Right lung (tissue), 5 donors: Measurements from ENCODE around the gene ZRANB1. TPM values are rescaled to one million over a fixed set of nuclear protein-coding genes. Genes with fewer than 3 reads are reported as not detected.

Source experiments
- DNase-seq, 2 donors: peaks; one replicate each; pipeline ENCODE4 v3.0.0-alpha.2; 2013
- polyA plus RNA-seq, 5 donors: library from polyadenylated mRNA; unstranded; fragments of 120-200 nt; gene quantifications; one replicate each; pipeline versions ENCODE4 v1.2.1 to v1.2.3, GENCODE V29; 2013; ENCODE audit warnings: inconsistent platforms in 1 of 5, low replicate concordance in 1 of 5; ENCODE audit not compliant: insufficient read length in 5 of 5, insufficient read depth in 1 of 5

Gene ZRANB1
- polyA plus RNA-seq, 5 donors: 23.1 to 31.2 (median 28.3) TPM

DNA sequence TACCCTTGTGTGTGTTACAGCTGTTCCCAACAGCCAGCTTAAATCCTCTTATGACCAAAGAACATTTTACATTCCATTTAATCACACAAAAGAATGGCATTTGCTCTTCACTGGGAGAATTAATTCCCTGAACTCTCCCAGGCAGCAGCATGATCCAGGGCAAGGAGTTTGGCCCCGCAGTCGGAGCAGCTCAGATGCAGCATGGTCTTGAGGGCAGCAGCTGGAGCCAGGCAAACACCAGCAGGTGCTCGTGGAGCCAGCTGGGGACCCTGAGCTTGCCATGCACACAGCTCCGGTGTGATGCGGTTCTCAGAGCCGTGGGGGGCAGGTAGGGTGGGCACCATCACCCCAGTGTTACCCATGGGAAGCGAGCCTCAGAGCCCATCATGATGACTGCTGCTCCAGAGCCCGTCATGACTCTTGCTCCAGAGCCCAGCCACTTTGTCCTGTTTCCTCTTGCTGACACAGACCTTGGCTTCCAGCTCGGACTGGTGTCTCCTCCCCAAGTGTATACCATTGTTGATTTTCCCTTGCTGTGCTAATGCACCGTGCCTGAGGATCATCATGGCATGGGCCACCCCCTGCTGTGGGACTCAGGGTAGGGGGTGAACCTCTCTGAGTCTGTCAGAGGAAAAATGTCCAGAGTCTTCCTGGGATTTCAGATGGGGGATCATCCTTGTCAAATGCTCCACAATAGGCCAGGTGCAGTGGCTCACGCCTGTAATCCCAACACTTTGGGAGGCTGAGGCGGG, 75.8 kb downstream of the ZRANB1 start:
- DNase-seq: no peak

DNA sequence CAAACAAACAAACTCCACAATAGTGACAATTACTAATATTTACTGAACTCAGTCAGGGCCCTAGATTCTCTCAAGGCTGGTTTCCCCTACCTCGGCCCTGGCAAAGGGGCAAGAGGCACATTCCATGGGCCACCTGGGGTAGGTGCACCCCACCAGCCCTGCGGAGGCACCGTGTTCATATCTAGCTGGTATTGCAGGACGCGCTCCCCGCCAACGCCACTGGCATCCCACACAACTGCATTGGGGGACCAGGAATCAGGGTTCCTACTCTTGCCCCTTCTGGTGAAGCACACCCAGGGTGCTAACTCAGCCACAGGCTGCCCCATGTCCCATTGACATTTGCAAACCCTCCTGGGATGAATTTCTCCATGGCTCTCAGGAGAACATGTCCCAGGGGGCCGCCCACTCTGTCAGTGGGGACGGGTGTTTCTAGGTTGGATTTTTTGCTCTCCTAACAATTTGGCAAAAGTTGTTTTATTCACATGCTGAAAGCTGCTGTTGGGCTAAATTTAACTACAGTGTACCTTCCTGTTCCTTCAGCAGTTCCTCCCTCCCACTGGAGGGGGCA, 76.7 kb downstream of the ZRANB1 start:
- DNase-seq: no peak

DNA sequence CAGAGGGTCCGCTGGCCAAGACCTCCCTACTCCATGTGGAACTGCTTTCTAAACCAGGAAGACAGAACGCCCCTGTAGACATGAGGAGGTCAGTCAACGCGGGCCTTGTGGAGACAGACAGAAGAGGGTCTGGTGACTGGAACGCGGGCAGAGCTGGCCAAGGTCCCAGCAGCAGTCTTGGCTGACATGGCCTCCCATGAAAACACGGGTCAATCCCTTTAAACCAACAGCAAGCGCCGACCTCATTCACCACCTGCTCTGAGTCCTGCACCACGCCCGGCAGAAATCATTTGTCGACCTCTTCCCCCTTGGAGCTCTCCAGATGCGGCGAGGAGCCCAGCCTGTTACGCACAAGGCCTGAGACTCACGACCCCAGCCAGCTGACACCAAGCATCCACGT, 78.5 kb downstream of the ZRANB1 start:
- no peak for DNase-seq

DNA sequence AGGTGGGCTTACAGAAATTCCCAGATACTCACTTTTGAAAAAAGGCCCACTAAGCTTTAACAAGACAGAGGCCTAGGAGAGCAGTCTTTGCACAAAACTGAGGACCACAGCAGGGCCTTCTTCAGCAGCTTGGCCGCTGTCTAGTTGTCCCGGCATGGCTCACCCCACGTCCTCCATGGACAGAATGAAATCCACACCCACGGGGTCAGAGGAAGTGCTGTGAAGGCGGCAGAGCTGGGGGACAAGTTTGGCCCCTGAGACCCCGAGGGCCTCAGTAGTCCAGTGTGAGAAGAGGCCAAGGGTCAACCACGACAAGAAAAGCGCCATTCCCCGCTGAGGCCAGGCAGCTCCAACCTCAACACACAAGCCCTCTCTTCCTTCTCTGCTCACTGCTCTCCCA, 78.9 kb downstream of the ZRANB1 start:
- DNase-seq: no peak

DNA sequence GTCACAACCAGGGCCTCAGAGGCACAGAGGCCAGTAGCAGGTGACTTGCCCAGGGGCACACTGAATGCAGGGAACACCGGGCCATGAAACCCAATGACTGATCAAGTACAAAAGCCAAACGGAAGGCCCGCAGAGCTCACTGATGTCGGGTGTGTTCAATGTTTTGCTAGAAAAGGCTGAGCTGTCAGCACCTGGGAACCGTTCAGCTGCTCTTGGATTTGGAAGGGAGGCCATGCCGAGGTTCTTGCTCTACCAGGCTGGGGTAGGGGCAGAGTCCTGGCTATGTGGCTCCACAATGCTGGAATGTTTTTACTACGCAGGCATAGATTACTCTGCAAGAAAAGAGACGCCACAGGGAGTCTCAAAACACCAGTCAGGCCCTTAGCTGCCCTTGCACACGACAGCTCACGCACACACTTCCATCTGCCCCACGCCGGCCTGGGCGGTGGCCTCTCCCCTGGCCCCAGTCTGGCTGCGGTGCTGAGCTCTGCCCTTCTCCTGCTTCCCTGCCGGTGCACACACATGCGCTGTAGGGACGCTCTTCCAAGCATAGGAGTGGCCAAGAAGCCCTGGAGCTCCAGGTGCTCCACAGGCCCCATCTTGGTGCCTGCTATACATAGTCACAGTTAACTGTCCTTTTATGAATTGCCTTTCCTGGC, 79.9 kb downstream of the ZRANB1 start:
- DNase-seq: no peak

DNA sequence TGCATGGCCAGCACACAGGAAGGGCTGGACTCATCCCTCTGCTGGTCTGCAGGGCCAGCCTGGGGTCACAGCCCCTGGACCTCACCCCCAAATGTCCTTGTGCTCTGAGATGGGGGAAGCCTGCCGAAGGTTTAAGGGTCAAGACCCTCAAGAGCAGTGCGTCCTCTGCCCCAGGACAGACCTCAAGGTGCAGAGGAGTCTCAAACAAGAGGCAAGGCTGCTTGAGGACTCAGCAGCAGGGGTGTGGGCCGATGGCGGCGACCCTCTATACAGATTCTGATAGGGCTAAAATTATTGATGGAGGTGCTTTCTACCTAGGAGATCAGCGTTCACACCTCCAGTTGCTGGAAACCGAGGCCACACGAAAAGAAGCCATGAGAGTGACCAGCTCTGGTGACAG, 80.7 kb downstream of the ZRANB1 start:
- no peak for DNase-seq

DNA sequence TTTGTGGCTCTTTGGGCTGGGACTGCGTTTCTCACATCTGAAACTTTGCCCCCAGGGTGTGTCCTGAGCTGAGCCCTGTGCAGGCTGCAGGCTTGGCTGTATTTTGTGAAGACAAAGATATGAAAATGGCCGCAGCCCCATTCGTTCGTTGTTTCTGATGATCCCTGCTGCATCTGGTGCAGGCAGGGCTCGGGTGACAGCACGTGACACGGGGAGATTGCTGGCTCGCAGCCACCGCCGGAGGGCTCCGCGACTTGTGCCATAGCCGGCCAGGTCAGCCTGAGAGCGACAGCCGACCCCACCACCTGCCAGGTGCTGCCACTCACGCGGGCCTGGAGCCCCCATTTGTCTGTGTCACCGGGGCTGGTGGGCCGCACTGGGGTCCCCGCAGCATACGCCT, 81.3 kb downstream of the ZRANB1 start:
- no peak for DNase-seq

DNA sequence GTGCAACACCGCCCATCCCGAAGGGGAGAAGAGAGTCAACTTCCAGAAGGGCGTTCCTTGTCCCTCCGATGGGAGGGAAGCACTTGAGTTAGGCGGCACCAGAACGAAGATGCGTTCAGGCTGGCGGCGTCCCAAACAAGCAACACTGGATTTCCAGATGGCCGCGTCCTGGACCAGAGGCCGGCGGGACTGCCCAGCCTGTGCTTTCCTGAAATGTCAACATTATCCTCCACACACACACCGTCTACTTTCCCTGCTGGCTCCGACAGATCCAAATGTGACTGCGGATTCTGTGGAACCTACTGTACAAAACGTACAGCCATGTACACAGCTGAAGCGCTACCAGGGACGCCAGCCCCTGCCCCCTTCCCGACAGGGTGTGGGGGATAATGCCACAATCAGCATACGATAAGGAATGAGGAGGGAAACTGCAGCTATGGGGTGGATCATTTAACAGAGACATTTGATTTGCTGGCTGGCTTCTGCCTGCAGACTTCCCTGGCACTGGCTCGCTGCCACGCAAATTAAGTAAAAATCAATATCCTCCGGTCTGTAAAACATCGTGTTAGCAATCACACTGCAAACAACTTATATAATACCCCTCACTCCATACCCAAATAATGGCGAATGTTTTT, 82.1 kb downstream of the ZRANB1 start:
- no peak for DNase-seq

DNA sequence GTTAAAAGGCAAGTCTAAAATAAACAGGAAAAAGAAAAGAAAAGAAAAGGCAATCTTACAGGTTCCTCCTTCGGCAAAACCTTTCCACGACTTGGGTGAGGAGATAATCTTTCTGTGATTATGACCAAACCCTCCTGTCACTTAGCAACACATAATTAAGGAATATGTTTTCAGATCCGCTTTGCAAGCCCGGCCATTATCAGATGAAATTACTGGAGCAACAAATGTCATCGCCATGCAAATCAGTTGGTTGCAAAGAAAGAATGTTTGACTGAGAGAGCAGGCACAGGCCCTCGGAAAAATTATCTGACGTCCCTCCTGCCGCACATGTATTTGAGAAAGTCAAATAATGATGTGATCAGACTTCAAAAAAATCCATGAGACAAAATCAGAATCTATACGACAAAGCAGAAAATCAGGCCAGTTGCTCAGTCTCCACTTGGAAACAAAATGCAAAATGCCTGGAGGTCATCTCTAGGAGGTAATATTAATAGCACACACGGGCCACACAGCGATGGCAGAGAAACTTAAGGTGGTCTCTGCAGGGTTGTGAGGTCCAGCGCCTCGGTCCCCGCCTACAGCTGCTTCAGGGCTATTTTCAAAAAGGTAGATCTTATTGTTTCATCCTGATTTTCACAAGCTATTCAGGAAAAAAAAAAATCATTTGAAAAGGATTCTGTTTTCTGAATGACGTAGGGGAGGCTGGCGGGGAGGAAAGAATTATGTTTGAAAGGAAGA, 82.7 kb downstream of the ZRANB1 start:
- no peak for DNase-seq

DNA sequence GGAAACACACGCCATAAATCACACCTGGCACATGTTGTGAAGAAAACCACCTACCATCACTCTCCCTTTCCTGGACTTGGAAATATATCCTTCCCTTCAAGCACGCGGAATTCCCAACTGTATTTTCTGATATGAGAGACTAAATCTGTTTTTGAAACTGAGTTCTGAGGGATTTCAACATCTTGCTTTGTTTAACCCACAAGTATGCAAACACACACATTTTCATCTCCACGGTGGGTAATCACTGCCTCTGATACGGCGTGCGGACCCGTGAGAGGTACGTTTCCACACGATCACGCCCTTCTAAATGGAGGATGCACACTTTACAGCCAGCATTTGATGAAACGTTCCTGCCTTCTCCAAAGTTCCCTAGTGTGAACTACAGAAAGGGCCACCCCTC, 83.4 kb downstream of the ZRANB1 start:
- DNase-seq: no peak

DNA sequence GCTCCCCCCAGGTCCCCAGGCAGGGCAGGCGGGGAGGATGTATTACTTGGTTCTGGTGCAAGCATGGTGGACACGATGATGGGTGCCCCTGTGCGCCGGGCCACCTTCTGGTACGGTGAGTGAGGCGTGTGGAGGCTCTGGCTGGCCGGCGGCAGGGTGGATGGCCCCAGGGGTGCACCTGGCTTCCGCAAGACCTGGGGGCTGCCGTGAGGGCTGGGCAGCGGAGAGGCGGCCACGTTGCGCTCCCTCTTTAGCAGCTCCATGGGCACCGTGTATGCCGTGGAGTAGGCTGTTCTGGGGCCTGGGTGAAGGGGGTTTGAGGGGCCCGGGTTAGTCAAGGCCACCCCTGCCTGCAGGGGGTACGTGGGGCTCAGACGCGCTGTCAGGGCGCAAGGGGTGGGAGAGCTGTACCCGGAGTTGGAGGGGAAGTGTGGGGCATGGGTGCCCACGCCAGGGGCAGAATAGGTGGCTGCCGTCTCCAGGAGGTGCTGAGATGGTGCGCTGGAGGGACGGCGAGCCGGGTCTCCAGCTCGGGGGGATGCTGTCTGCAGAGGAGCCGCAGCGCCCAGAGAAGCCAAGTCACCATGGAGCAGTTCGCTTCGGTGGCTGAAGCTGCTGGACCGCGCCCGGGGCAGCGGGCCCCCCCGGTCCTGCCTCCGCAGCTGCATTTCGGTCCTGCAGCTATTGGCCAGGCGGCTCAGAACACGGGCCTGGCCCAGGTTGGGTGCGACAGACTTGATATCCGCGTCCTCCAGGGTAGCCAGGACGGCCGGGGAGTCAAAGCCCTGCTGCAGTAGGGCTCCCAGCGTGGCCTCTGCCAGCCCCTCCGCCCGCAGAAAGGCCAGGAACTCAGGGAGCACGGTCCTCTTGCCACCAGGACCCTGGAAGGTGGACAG, 84.4 kb downstream of the ZRANB1 start:
- DNase-seq: no peak

DNA sequence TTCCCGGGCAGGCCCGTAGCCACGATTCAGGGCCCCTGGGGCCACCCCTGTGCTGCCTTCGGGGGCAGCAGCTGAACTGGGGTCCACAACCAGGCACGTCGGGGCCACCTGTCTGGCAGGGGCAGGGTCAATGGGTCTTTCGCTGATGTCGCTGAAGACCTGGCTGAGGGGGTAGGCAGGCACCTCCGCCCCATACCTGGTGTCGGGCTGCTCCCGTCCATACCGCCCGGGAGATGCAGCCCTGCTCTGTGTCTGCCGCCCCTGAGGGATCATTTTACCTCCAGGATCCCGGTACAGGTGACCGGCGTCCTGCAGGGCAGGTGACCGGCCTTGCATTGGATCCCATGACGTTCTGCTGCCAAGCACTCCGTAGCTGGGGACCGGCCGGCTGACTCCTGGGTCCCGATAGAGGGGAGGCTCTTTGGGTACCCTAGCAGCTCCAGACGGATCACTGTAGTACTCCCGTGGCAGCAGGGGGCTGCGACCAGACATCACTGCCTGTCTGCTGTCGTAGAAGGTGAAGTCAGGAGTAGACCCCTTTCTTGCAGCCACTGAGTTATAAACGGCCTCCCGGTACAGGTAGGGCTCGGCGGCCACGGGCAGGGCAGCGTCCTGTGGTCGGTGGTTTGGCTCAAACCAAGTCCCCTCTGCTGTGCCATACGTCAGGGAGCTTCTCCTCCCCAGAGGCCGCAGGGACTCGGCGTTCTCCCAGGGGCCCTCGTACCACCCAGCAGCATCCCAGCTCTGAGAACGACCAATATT, 85.2 kb downstream of the ZRANB1 start:
- no peak for DNase-seq

DNA sequence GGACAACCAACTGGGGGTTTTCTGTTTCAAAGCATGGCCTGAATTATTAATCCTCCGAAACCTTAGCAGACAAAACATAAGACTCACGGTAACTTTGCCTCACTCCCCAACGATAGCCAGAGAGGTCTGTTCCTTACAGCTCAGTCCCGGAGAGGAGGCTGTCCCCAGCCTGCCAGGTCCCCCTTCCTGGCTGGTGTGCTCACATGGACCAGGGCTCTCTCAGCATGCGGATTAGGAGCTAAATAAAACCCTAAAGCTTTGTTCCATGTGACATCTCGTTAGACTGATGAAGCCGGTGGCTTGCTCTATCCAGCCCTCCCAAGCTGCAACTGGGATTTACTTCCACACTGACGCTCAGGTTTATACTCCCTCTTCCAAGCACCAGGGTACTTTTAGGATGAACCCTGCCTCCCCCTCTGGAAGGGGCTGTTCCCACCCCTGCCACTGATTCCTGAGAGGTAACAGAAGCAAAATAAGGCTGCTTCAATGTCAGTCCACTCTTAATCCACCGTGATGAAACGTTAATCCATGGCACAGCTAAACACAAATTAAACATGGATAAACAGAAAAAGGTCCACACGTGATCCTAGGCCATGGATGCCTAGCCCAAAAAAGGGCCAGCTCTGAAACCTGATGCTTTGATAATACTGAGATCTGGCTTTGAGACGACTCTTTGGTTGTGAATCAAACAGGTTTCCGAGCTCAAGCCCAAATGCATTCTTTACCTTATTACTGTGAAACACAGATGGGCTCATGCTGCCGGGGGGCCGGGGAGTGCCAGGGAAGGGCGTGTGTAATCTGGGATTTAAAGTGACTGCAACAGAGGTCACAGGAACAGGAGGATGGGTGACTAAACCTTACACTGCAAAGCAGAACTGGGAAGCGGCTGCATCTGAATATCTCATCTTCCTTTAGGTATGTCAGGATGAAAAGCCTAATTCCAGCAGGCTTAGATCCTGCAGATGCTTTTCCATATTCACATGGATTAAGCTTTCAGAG, 86.2 kb downstream of the ZRANB1 start:
- no peak for DNase-seq

DNA sequence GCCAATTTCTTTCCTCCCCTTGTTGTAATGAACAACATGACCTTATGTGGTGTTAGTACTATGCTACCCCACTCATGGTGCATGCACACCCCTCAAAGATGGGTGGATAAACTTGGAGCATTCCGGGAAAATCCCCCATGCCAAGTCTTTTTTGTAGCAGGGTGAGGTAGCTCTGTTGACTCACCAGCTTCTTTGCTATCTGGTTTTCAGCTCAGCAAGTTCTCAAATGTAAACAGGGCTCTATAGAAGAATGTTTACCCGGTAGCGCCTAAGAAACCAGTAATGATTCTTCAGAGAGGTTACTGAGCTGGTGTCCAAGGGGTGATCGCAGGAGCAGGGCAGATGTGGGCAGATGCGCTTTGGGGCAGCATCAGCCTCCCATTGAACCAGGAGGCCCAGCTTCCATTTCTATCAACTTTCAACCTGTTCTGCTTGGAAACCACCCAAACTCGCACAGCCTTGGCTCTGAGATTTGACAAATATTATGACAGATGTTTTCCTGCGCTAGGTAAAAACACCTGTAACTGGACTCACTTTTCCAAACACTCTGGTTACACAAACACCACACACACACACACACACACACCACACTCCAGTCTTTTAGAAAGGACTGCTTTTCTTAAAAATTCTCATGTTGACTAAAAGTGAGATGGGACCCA, 87.8 kb downstream of the ZRANB1 start:
- DNase-seq: no peak

DNA sequence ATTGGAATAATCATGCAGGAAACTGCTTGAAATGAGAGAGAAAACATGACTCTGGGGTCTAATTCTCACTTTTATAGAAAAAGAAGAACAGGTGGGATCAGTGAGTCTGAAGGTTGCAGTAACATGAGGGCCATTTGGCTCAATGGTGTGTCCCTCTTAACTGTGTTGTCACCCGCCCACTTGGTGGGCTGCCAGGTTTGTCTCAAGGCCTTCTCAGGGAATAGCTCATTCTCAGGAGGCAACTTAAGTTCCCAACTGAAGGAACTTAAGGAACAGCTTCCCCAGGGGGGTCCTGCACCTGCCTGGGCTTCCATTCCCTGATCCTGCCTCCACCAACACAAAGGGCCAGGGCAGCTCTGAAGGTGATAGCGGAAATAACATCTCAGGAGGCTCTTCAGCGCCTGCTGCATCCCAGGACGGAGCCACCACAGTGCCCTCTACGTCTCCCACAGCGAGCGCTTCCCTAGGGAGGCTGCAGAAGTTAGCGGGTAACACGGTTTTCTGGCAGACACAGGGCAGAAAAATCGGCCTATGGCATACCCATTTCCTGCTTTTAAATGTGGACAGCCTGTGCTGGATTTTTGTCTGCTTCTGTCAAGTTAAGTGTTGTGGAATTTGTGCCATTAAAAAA, 88.8 kb downstream of the ZRANB1 start:
- no peak for DNase-seq

DNA sequence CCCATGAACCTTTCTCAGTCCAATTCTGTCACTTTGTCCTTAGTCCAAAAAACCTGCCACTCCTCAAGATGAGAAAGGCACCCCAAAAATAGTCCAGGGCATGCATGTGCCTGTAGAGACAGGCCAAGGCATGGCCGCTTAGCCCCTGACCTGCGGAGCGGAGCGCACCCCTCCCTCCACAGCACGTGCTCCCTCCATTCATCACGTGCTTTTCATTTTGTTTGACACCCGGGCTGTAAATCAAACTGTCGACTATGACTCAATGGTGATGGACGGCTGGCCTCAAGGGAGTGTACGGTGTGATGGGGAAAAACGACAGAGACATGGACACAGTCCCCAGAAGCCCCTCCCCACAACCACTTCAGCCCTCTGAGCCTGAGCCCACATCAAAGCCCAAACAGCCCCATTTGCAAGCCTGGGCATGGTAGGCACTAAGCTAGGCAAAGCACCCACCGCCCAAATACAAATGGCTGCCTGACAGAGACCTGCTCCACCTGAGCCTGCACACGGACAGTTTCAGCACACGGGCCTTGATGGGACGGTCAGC, 90.6 kb downstream of the ZRANB1 start:
- no peak for DNase-seq

DNA sequence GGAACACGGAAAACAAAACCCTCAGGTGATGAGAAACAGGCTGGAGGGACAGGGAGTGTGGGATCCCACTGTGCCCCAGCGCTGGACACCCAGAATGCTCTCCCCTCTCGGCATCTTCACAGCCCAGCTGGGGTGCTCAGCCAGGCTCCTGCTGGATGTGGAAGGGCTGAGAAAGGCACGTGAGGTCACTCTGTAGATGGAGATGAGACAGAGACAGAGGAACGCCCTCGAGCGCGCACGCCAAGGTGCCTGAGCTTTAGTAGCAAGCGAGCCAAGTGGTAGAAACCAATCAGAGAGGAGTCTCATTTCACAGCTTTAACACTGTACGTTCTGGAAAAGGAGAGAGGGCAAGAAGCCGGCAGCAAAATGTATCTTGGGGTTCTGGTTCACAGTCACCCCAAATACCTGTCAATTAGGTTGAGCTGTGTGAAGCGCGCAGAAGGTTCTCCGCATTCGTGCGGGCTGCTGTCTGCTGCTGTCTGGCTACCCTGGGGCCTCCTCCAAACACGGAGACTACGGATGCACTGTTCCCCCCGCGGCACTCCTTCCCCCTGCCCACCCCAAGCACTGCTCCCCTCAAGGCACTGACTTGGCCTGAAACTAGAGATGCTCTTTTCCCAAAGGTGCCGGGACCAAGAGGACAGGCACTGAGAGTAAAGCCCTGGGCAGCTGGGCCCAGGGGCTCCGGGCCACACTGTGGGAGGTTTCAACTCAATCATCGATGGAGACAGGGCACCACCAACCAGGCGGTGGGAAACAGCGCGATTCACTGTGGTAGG, 91.4 kb downstream of the ZRANB1 start:
- DNase-seq: no peak
